ENCODE results near the gene PPP2R2D. TPM values are rescaled to one million over a fixed set of nuclear protein-coding genes. Genes with fewer than 3 reads are reported as not detected.

PPP2R2D gene
- total and polyA plus RNA-seq, 5 donors, result 30.1 to 38.2 (median 35.4) TPM

GRCh38 chr10:131930586-131931330, 29.9 kb downstream of the PPP2R2D start:
- intact Hi-C loops (cut with DNase I), result no loop called here
- WGBS, result 90% methylated on average over 16 of the region's 16 CpGs
- Histone ChIP-seq H3K27me3 (ENCODE audit: control insufficient read depth, insufficient read depth) (no peaks in the 10 kb centered on the region), H3K27ac (ENCODE audit: low read length) (no peak overlapping the region), H3K4me1 (ENCODE audit: control insufficient read depth, insufficient read depth, low read length) (peaks cover 32% of the 10 kb centered on the region), H3K9me3 (ENCODE audit: control insufficient read depth, low read length) (no peaks in the 10 kb centered on the region), H3K4me3 (ENCODE audit: low read length) (no peak overlapping the region)
- DNase-seq, result no peak
- ATAC-seq, result no peak

- H3K4me3 ChIP-seq (ENCODE audit: low read length), result no peak overlapping the region
- 81% methylated on average over 13 of the region's 13 CpGs for WGBS
- DNase-seq (no peak), ATAC-seq (no peak)
- peaks cover 29% of the 10 kb centered on the region for H3K4me1 ChIP-seq (ENCODE audit: control insufficient read depth, insufficient read depth, low read length)
- no peaks in the 10 kb centered on the region for H3K9me3 ChIP-seq (ENCODE audit: control insufficient read depth, low read length)
- intact Hi-C loops (cut with DNase I), result no loop called here
- peak overlapping the region; percentile 25 for H3K27ac ChIP-seq (ENCODE audit: low read length)
- no peaks in the 10 kb centered on the region for H3K27me3 ChIP-seq (ENCODE audit: control insufficient read depth, insufficient read depth)
These were observed 31.2 kb downstream of the PPP2R2D start for GRCh38 chr10:131931981-131932380.

GRCh38 chr10:131933016-131933695, 32.3 kb downstream of the PPP2R2D start:
- intact Hi-C loops (cut with DNase I), result no loop called here
- H3K27ac ChIP-seq (ENCODE audit: low read length), result no peak overlapping the region
- WGBS, result 86% methylated on average over 18 of the region's 18 CpGs
- ATAC-seq (no peak), DNase-seq (no peak)
- peaks cover 24% of the 10 kb centered on the region for H3K4me1 ChIP-seq (ENCODE audit: control insufficient read depth, insufficient read depth, low read length)
- no peaks in the 10 kb centered on the region for H3K27me3 ChIP-seq (ENCODE audit: control insufficient read depth, insufficient read depth)
- no peak overlapping the region for H3K4me3 ChIP-seq (ENCODE audit: low read length)
- no peaks in the 10 kb centered on the region for H3K9me3 ChIP-seq (ENCODE audit: control insufficient read depth, low read length)

- WGBS, result 96% methylated on average over 2 of the region's 2 CpGs
- Histone ChIP-seq H3K4me1 (ENCODE audit: control insufficient read depth, insufficient read depth, low read length) (peaks cover 22% of the 10 kb centered on the region), H3K9me3 (ENCODE audit: control insufficient read depth, low read length) (no peaks in the 10 kb centered on the region), H3K27me3 (ENCODE audit: control insufficient read depth, insufficient read depth) (no peaks in the 10 kb centered on the region), H3K4me3 (ENCODE audit: low read length) (no peak overlapping the region), H3K27ac (ENCODE audit: low read length) (no peak overlapping the region)
- DNase-seq, result no peak
- intact Hi-C loops (cut with DNase I), result no loop called here
- no peak for ATAC-seq
These were observed 32.9 kb downstream of the PPP2R2D start for GRCh38 chr10:131933696-131934086.

- Histone ChIP-seq H3K27ac (ENCODE audit: low read length) (no peak overlapping the region), H3K9me3 (ENCODE audit: control insufficient read depth, low read length) (no peaks in the 10 kb centered on the region), H3K4me3 (ENCODE audit: low read length) (no peak overlapping the region), H3K27me3 (ENCODE audit: control insufficient read depth, insufficient read depth) (no peaks in the 10 kb centered on the region), H3K4me1 (ENCODE audit: control insufficient read depth, insufficient read depth, low read length) (peaks cover 14% of the 10 kb centered on the region)
- intact Hi-C loops (cut with DNase I), result no loop called here
- ATAC-seq (no peak), DNase-seq (no peak)
- 73% methylated on average over 8 of the region's 8 CpGs for WGBS
These were observed 34.0 kb downstream of the PPP2R2D start for GRCh38 chr10:131934769-131935168.

- H3K27ac ChIP-seq (ENCODE audit: low read length), result no peak overlapping the region
- DNase-seq (no peak), ATAC-seq (no peak)
- no peak overlapping the region for H3K4me3 ChIP-seq (ENCODE audit: low read length)
- intact Hi-C loops (cut with DNase I), result no loop called here
- H3K4me1 ChIP-seq (ENCODE audit: control insufficient read depth, insufficient read depth, low read length), result peaks cover 11% of the 10 kb centered on the region
- no peaks in the 10 kb centered on the region for H3K9me3 ChIP-seq (ENCODE audit: control insufficient read depth, low read length)
- 33% methylated on average over 1 of the region's 1 CpG for WGBS
- no peaks in the 10 kb centered on the region for H3K27me3 ChIP-seq (ENCODE audit: control insufficient read depth, insufficient read depth)
These were observed 34.5 kb downstream of the PPP2R2D start for GRCh38 chr10:131935260-131935659.

GRCh38 chr10:131936294-131936693, 35.5 kb downstream of the PPP2R2D start:
- WGBS, result 85% methylated on average over 9 of the region's 9 CpGs
- intact Hi-C loops (cut with DNase I), result no loop called here
- no peaks in the 10 kb centered on the region for H3K9me3 ChIP-seq (ENCODE audit: control insufficient read depth, low read length)
- ATAC-seq, result no peak
- DNase-seq, result no peak
- H3K4me1 ChIP-seq (ENCODE audit: control insufficient read depth, insufficient read depth, low read length), result peaks cover 4% of the 10 kb centered on the region
- H3K27ac ChIP-seq (ENCODE audit: low read length), result no peak overlapping the region
- no peaks in the 10 kb centered on the region for H3K27me3 ChIP-seq (ENCODE audit: control insufficient read depth, insufficient read depth)
- no peak overlapping the region for H3K4me3 ChIP-seq (ENCODE audit: low read length)

GRCh38 chr10:131936736-131937135, 35.9 kb downstream of the PPP2R2D start:
- intact Hi-C loops (cut with DNase I), result no loop called here
- 94% methylated on average over 18 of the region's 18 CpGs for WGBS
- no peak overlapping the region for H3K4me3 ChIP-seq (ENCODE audit: low read length)
- DNase-seq (no peak), ATAC-seq (no peak)
- peaks cover 4% of the 10 kb centered on the region for H3K4me1 ChIP-seq (ENCODE audit: control insufficient read depth, insufficient read depth, low read length)
- no peak overlapping the region for H3K27ac ChIP-seq (ENCODE audit: low read length)
- no peaks in the 10 kb centered on the region for H3K9me3 ChIP-seq (ENCODE audit: control insufficient read depth, low read length)
- H3K27me3 ChIP-seq (ENCODE audit: control insufficient read depth, insufficient read depth), result no peaks in the 10 kb centered on the region

GRCh38 chr10:131937836-131938235, 37.0 kb downstream of the PPP2R2D start:
- H3K27me3 ChIP-seq (ENCODE audit: control insufficient read depth, insufficient read depth), result no peaks in the 10 kb centered on the region
- DNase-seq, result no peak
- peak; percentile 38 to 62 for ATAC-seq
- H3K27ac ChIP-seq (ENCODE audit: low read length), result no peak overlapping the region
- no peaks in the 10 kb centered on the region for H3K4me1 ChIP-seq (ENCODE audit: control insufficient read depth, insufficient read depth, low read length)
- no peak overlapping the region for H3K4me3 ChIP-seq (ENCODE audit: low read length)
- WGBS, result 76% methylated on average over 20 of the region's 20 CpGs
- H3K9me3 ChIP-seq (ENCODE audit: control insufficient read depth, low read length), result no peaks in the 10 kb centered on the region
- intact Hi-C loops (cut with DNase I), result no loop called here

- Histone ChIP-seq H3K4me3 (ENCODE audit: low read length) (no peak overlapping the region), H3K27me3 (ENCODE audit: control insufficient read depth, insufficient read depth) (no peaks in the 10 kb centered on the region), H3K27ac (ENCODE audit: low read length) (no peak overlapping the region), H3K9me3 (ENCODE audit: control insufficient read depth, low read length) (no peaks in the 10 kb centered on the region), H3K4me1 (ENCODE audit: control insufficient read depth, insufficient read depth, low read length) (no peaks in the 10 kb centered on the region)
- ATAC-seq, result no peak
- 97% methylated on average over 10 of the region's 10 CpGs for whole genome bisulfite sequencing
- intact Hi-C loops (cut with DNase I), result no loop called here
- DNase-seq, result no peak
These were observed 37.9 kb downstream of the PPP2R2D start for GRCh38 chr10:131938681-131939080.

GRCh38 chr10:131942455-131942854, 41.6 kb downstream of the PPP2R2D start:
- no peaks in the 10 kb centered on the region for H3K4me1 ChIP-seq (ENCODE audit: control insufficient read depth, insufficient read depth, low read length)
- 97% methylated on average over 1 of the region's 1 CpG for WGBS
- DNase-seq (no peak), ATAC-seq (no peak)
- no peak overlapping the region for H3K27ac ChIP-seq (ENCODE audit: low read length)
- H3K9me3 ChIP-seq (ENCODE audit: control insufficient read depth, low read length), result no peaks in the 10 kb centered on the region
- intact Hi-C loops (cut with DNase I), result no loop called here
- H3K27me3 ChIP-seq (ENCODE audit: control insufficient read depth, insufficient read depth), result no peaks in the 10 kb centered on the region
- H3K4me3 ChIP-seq (ENCODE audit: low read length), result no peak overlapping the region

Measured in right cardiac atrium (tissue), 5 donors.